DMS79 (cell line): ENCODE results near the gene CCL27.
A peak's percentile ranks its signal among the peaks of the same experiment; 100 is the strongest.

ENCODE experiments used
- DNase-seq: peaks from one replicate; lab custom pipeline; 2025; lab: John Stamatoyannopoulos, UW

The CCL27 gene

GRCh38 chr9:34662526-34663302 lies at the start of gene CCL27:
TSS of gene CCL27 (minus strand) at chr9:34662657. CDS start at chr9:34662633, 24 bp downstream.
- no peak for DNase-seq

GRCh38 chr9:34712140-34712539 lies 49.7 kb upstream of the CCL27 start:
- no peak for DNase-seq

DNA sequence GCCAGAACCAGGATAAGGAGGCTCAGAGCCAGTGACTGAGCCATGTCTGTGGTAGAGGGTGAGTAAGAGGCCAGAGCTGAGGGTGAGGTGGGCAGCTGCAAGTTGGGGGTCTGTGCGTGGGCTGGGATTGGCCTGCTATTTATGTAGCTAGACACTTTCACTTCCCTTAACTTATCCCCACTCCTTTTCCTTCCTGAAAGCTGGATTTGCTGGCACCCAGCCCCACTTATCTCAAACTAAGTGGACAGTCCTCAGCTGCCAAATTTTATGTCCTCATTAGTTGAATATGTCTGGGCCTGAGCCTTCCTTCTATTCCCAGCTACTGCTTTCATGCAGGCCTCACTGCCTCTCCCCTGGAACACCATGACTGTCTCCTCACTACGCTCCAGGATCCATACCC lies 47.6 kb upstream of the CCL27 start, which contains the start of gene CCL21:
CCL21 (minus strand) TSS at position 114 of the 400 bp plus-strand sequence; CDS start at position 44, 70 bp downstream.
- DNase-seq: no peak

DNA sequence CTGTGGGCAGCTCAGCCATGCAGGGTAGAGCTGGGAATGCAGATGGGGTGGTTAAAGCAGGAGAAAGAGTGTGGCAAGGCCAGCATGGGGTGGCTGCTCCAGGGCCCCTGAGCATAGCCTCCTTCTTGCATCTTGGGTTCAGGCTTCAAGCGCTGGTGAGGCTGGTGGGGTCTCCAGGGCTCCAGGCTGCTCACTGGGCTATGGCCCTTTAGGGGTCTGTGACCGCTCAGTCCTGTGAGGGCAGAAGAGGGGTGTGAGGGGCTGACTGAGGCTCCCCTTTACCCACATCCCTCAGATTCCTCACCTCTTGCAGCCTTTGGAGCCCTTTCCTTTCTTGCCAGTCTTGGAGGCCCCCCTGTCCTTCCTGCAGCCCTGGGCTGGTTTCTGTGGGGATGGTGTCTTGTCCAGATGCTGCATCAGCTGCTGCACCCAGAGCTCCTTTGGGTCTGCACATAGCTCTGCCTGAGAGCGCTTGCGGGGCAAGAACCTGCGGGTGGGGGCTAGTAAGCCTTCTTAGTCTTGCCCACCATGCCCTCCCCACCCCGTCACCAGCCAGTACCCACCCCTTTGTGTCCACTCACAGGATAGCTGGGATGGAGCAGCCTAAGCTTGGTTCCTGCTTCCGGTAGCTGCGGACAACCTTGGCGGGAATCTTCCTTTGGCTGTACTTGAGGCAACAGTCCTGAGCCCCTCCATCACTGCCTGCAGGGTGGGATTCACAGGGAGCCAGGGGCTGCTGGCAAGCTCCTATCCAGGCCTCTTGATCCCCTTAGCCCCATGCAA lies 46.9 kb upstream of the CCL27 start:
- no peak for DNase-seq

DNA sequence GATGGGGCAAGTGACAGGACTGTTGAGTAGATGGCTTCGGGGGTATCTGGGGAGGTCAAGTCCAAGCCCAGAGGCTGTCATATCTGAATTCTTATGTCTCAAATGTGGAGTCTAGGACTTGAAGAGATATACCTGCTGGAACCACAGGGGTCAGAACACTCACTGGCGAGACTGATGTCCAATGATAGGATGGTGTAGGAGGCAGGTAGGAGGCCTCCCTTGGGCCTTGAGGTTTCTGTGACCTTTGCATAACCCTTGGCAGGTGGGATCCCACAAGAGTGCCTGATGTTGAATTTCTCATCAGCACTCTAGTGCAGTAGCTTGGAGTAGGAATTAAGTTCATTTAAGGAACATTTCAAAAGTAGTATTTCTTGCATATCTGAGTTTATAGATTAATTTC lies 44.7 kb upstream of the CCL27 start:
- no peak for DNase-seq

- DNase-seq: peak; percentile 61
These were observed 39.6 kb upstream of the CCL27 start for GRCh38 chr9:34701769-34702736.

DNA sequence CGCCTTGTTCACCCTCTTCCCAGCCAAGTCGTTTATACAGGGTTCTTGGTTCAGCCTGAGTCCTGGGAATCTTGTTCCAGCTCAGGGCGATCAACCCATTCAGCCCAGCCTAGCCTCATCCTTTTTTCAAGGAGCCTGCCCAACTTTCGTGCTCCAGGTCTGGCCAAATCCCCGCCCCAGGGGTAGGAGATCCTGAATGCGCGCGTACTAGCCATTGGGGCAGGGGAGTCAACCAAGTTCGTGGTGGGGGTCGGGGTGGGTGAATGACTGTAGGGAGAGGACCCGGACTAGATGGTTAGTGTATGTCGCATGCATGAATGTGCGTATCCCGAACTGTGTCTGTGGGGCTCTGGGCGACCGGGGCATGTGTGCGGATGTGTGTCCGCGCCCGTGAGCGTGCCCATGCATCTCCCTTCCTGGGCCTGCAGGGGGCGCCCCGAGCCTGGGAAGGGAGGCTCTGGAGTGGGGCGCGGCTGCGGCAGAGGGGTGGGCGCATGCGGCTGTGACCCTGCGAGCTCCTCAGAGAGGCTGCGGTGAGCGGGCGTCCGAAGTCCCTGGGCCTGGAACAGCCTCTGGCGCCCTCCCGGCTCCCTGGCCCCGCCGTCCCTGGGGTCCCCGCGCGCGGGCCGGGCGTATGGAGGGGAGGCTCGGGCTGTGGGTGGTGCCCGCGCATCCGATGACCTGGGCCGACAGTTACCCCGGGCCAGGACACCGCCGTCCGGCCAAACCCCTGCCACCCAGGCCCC lies 38.7 kb upstream of the CCL27 start:
- DNase-seq: peak; percentile 49

DNA sequence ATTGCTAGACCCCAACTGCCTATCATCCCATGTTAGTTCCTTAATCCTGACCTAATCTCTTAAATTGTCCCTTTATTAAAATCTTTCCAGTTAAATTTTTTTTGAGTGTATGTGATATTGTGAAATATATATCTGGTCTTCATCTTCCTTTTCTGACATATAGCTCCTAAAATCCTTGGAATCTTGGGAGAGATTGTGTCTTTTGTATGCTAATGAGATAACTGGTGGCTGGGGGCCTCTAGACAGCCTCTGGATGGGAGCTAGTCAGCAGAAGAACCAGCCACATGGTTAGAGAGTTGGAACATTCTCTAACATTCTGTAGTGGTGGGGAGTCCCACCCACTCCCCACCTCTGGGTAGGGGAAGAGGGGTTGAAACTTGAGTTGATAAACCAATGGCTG lies 32.4 kb upstream of the CCL27 start:
- DNase-seq: no peak

DNA sequence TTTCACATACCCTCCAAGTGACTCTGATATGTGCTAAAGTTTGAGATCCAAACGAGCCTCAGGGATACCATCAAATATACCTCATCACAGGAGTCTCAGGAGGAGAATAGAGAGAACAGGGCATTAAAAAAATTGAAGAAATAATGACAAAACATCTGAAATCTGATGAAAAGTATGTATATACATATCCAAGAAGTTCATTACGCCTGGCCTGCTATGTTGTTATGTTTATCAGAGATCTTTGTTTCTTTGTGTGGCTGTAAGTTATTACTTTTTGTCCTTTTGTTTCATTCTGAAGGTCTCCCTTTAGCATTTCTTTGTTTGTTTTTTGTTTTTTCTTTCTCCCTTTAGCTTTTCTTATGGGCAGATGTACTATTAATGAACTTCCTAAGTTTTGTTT lies 31.1 kb upstream of the CCL27 start:
- DNase-seq: no peak

- no peak for DNase-seq
These were observed 29.5 kb upstream of the CCL27 start for GRCh38 chr9:34691936-34692315.

- no peak for DNase-seq
These were observed 28.8 kb upstream of the CCL27 start, which contains the start of gene CCL19 for GRCh38 chr9:34690983-34691935. TSS of gene CCL19 (minus strand) at chr9:34691276. CDS start at chr9:34691139, 137 bp downstream.

- no peak for DNase-seq
These were observed 27.1 kb upstream of the CCL27 start for GRCh38 chr9:34689512-34689911.

DNA sequence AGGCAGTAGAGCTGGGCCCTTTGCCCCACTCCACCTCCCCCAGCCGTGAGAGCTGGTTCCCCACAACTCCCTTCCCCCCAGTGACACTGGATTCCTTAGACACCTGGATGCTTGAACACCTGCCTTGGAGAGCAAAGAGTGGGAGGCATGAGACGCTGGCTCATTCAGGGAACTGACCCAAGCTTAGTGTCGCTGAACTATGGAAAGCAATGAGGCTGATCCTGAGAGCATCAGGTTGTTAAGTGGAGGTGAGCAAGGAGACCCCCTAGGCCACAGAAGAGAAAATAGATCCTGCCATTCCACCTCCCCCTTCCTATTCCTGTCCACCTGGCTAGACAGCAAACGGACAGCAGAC lies 26.6 kb upstream of the CCL27 start:
- DNase-seq: peak; percentile 52

DNA sequence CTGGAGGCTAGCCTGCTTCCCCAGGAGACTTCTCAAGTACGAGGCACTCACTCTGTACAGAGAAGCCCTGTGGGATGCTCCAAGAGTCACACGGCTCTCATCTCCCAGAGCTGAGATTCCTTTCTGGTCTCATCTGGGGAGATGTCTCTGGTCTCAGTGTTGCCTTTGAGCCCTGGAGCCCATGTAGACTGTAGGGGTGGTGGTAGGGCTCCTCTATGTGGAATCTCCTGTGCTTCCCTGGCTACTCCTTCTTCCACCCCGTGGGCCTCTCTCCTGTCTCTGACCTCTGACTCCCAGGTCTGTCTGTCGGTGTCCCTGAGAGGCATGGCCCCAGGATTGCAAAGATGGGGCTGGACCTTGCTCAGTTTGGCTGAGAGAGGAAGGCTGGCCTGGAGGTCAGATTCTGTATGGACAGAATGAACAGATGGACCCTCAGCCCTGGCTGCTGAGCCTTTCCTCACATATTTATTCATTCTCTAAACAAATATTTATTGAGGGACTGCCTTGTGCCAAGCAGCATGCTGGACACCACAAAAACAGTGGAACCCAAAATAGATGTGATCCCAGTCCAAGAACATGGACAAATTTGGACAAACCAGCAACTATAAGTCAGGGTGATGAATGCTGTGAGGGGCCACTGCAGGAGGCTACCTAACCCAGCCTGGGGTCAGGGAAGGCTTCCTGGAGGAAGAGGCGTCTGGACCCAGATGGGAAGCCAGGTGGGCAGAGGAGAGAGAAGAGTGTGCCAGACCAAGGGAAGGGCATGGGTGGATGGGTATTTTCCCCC lies 26.1 kb upstream of the CCL27 start:
- DNase-seq: peak; percentile 9

DNA sequence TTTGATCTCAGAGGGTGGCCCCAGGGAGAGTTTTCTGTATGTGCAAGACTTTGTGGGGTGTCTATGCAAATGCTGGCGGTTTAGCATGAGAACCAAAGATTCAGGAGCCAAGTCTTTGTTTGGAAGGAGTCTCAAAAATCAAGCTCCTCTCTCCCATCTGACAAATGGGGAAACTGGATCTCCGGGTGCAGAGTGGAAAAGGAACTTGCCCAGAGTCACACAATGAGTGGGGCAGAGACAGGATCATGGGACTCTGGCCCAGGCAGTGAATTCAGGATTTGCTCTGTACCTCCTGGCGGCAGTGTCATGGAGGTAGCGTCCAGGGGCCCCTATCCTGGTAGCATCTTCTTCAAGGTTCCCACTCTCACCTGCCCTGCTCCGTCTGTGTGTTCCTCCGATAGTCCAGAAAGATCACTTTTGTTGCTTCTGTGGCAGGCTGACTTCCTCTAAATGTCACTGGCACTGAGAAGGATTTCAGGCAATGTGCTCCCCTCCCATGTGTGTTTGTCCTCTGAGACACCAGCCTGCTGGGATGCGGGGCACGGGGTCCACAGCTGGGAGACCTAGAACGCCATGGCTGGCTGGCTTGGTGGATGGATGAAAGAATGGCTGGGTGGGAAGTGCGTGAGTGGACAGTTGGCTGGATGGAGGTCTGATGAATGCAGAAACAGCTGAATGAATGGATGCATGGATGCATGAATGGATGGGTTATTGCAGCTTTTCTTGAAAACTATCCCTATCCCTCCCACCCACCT lies 25.0 kb upstream of the CCL27 start:
- DNase-seq: no peak

DNA sequence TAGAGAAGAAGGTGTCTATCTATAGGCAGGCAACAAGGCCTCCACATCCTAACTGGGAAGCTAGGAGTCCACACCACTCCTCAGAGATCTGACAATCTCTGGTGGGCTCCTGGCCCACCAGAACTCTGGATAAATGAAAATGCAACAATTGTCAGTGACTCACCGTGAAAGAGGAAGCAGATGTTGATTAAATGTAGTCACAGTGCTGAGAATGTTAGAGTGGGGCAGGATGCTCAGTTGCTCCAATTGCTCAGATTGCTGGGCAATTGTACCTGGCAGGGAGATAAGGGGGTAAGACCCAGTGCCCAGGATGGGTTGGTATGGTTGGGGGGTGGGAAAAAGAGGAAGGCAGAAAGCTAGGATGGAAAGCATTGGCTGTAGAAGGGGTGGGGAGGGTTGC lies 24.3 kb upstream of the CCL27 start:
- DNase-seq: no peak

- no peak for DNase-seq
These were observed 23.8 kb upstream of the CCL27 start for GRCh38 chr9:34686231-34686630.

DNA sequence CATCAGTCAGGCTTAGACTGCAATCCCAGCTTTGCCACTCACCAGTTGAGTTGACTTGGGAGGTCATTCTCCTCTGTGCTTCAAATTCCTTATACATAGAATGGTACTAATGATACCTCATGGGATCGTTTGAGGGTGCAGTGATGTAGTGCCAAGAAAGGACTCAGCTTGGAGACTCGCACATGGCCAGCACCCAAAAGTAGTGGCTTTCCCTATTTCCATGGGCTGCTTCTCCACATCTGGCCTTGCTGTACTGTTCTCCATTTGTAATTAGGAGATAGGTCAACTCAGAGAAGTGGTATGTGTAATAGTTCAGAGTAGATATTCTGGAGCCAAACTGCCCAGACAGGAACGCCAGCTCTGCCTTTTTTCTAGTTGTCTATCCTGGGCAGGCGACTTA lies 23.1 kb upstream of the CCL27 start:
- DNase-seq: no peak

DNA sequence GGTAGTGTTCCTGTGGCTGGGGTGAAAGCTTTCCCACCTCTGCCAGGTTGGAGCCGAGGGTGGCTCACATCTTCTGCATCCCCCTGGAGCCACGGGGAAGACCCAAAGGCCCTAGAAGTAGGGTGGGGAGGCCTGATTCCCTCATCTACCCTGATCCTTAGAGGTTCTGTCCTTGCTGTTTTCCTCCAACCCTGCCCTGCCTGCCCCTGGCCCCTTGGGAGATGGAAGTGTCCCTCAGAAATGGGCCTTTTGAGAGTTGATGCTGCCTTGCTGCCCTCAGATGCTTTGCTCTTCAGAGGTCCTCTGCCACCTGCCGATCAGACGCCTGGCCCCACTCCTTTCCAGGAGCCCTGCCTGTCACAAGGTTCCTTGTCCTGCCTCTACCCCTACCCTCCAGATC lies 22.4 kb upstream of the CCL27 start:
- DNase-seq: no peak
